Right lobe of liver (tissue), 4 donors: Measurements from ENCODE around the gene BOLA1.

ENCODE experiments used
- CTCF ChIP-seq, 4 donors: fragments of 200-600 bp in 3 of 4; fragments of 450-650 bp in 1 of 4; IDR thresholded peaks; one replicate each; pipeline versions ENCODE4 v1.5.1 to v1.8.0; 2016 to 2022; ENCODE audit warnings: antibody characterized with exemption in 4 of 4, mild to moderate bottlenecking in 2 of 4
- POLR2A ChIP-seq: fragments of 450-650 bp; IDR thresholded peaks from one replicate; pipeline ENCODE4 v1.6.1; 2017; ENCODE audit warnings: antibody characterized with exemption, mild to moderate bottlenecking
- donor health status: DM: no; HTN: no; CAD: no.
- donor health status: DM: no; HTN: no; CAD: no.
- donor health status: DM: no; HTN: yes; CAD: no.

GRCh38 chr1:149936992-149937705 is 37.8 kb downstream of the BOLA1 start:
- TF ChIP-seq CTCF (IDR thresholded peaks at IDR 0.05) (no peak), POLR2A (peak; percentile 81)
